PC-9 (cell line): ENCODE measurements around the gene RMI2.

Experiments
- CTCF ChIP-seq: fragments of 200-600 bp; sonication (generic); conservative IDR thresholded peaks from 2 replicates; pipeline ENCODE4 v1.6.1; 2017; ENCODE audit warnings: mixed run types, antibody characterized with exemption, mild to moderate bottlenecking, moderate library complexity
- EZH2 ChIP-seq: fragments of 200-600 bp; sonication (generic); IDR thresholded peaks from 2 replicates; pipeline ENCODE4 v1.8.0; 2017; ENCODE audit warnings: antibody characterized with exemption, low read depth

GRCh38 chr16:11312718-11313492 is 32.4 kb upstream of the RMI2 start:
- no peak for TF ChIP-seq CTCF
- no peak for TF ChIP-seq EZH2
